A673 (cell line): ENCODE measurements around the gene MRPS18A. TPM values are rescaled to one million over a fixed set of nuclear protein-coding genes. Genes with fewer than 3 reads are reported as not detected.

ENCODE experiments used
- BruUV-seq: library from RNA; stranded (reverse); fragments of 400-500 nt; replicated peaks from 2 replicates; lab custom pipeline; 2021; lab: Mats Ljungman, UMichigan
- CTCF ChIA-PET: fragments of 300-600 bp; sonication (Branson Sonifier 250); formaldehyde crosslinking; loops from one replicate; lab custom pipeline; 2022; ENCODE audit warnings: antibody characterized with exemption; lab: Charles Lee
- POLR2A ChIA-PET: fragments of 300-600 bp; sonication (Branson Sonifier 250); formaldehyde crosslinking; loops from one replicate; lab custom pipeline; 2022; ENCODE audit warnings: antibody characterized with exemption; ENCODE audit not compliant: low non-redundant PET; lab: Charles Lee
- DNase-seq: peaks from one replicate; pipeline ENCODE4 v3.0.0-alpha.2; 2015; ENCODE audit warnings: low spot score
- H3K27ac ChIP-seq: fragments of 200-600 bp; sonication (generic); 2 replicates; pipeline ENCODE4 v1.5.1; 2016; ENCODE audit warnings: mixed run types, low read depth, mild to moderate bottlenecking, mixed read lengths, antibody characterized with exemption, low read length; ENCODE audit not compliant: poor library complexity, severe bottlenecking
- H3K27me3 ChIP-seq: fragments of 200-600 bp; sonication (generic); replicated peaks from 2 replicates; pipeline ENCODE4 v1.6.1; 2017; ENCODE audit warnings: mixed run types, low read depth, mild to moderate bottlenecking, mixed read lengths, antibody characterized with exemption, low read length; ENCODE audit not compliant: insufficient read depth, poor library complexity
- H3K36me3 ChIP-seq: fragments of 200-600 bp; sonication (generic); 2 replicates; pipeline ENCODE4 v1.6.1; 2016; ENCODE audit warnings: mixed run types, mild to moderate bottlenecking, mixed read lengths, antibody characterized with exemption, low read length; ENCODE audit not compliant: insufficient read depth, poor library complexity, severe bottlenecking
- H3K4me1 ChIP-seq: fragments of 200-600 bp; sonication (generic); 2 replicates; pipeline ENCODE4 v1.6.1; 2017; ENCODE audit warnings: mixed run types, mild to moderate bottlenecking, mixed read lengths, antibody characterized with exemption, low read length; ENCODE audit not compliant: insufficient read depth, poor library complexity, severe bottlenecking
- H3K4me3 ChIP-seq: fragments of 200-600 bp; sonication (generic); 2 replicates; pipeline ENCODE4 v1.5.1; 2016; ENCODE audit warnings: low read depth, mixed run types, mild to moderate bottlenecking, mixed read lengths, low read length; ENCODE audit not compliant: poor library complexity, severe bottlenecking
- H3K9me3 ChIP-seq: fragments of 200-600 bp; sonication (generic); 2 replicates; pipeline ENCODE4 v1.6.1; 2016; ENCODE audit warnings: mixed run types, low read depth, mild to moderate bottlenecking, mixed read lengths, antibody characterized with exemption, low read length; ENCODE audit not compliant: poor library complexity, severe bottlenecking
- CTCF ChIP-seq: fragments of 300-800, 200-600 bp; sonication (generic); conservative IDR thresholded peaks from 2 replicates; pipeline ENCODE4 v1.5.1; 2017; ENCODE audit warnings: low read depth, mild to moderate bottlenecking, antibody characterized with exemption, low read length, moderate library complexity, mixed read lengths
- EZH2 ChIP-seq: fragments of 200-600 bp; sonication (generic); IDR thresholded peaks from 2 replicates; pipeline ENCODE4 v1.6.1; 2017; ENCODE audit warnings: borderline replicate concordance, low read depth, mild to moderate bottlenecking, mixed read lengths, antibody characterized with exemption, low read length; ENCODE audit not compliant: poor library complexity, severe bottlenecking
- intact Hi-C: fragments of 100-400 bp; cut with micrococcal nuclease; formaldehyde crosslinking; loops from one replicate; pipeline ENCODE4 v1.10.0; 2022; ENCODE audit not compliant: unreplicated experiment
- total RNA-seq: library from RNA; stranded (reverse); gene quantifications from 2 replicates; pipeline ENCODE4 v1.2.3, GENCODE V29; 2021

Gene MRPS18A
- total RNA-seq, 1 experiment from 2014 or later: 64.6 TPM

DNA sequence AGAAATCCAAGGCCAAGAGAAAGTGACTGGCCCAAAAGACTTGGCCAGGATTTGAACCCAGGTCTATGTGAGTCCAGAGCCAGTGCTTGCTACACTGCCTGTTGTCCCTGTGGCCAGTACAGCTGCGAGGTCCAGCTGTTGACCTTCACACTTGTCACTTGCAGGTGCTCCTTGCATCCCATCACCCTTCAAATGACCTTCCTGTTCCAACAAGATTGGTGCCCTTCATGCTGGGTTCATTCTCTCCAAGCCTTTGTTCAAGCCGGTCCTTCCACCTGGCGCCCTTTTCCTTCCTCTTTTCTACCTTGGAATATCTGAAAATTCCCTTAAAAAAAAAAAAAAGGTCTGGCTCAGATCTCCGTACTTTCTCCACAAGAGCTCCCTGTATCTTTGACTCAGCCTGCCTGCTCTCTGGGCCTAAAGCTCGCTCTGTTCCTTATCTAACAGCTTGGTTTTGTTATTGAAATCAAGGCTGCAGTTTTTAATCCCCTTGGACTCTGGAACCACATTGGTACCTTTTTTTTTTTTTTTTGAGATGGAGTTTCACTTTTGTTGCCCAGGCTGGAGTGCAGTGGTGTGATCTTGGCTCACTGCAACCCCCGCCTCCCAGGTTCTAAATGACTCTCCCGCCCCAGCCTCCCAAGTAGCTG, 22.2 kb upstream of the MRPS18A start:
- ChIA-PET POLR2A (interaction anchor here (0.6 kb wide), 1 partner anchor 194 kb away, joined by 3 read pairs; no protein-coding TSS in a partner anchor), CTCF (interaction anchor here (0.5 kb wide), 1 partner anchor 602 kb away, joined by 3 read pairs; no protein-coding TSS in a partner anchor)
- no TSS peak for BruUV-seq
- Histone ChIP-seq H3K4me1 (peaks cover 31% of the 10 kb centered on the region), H3K27ac (no peak overlapping the region), H3K4me3 (no peak overlapping the region), H3K9me3 (no peaks in the 10 kb centered on the region), H3K36me3 (no peaks in the 10 kb centered on the region), H3K27me3 (no peaks in the 10 kb centered on the region)
- no peak for TF ChIP-seq EZH2
- TF ChIP-seq CTCF: no peak
- intact Hi-C loops: no loop called here
- DNase-seq: no peak

- ChIA-PET CTCF (interaction anchor here (0.5 kb wide), 1 partner anchor 601 kb away, joined by 3 read pairs; no protein-coding TSS in a partner anchor), POLR2A (no interaction called here)
- H3K27ac ChIP-seq: no peak overlapping the region
- peaks cover 24% of the 10 kb centered on the region for H3K4me1 ChIP-seq
- intact Hi-C loops: no loop called here
- no peaks in the 10 kb centered on the region for H3K9me3 ChIP-seq
- no peak for DNase-seq
- H3K4me3 ChIP-seq: no peak overlapping the region
- no peaks in the 10 kb centered on the region for H3K36me3 ChIP-seq
- no peaks in the 10 kb centered on the region for H3K27me3 ChIP-seq
- no TSS peak for BruUV-seq
- TF ChIP-seq EZH2 (no peak), CTCF (no peak)
Measured at GRCh38 chr6:43708860-43709653, 21.5 kb upstream of the MRPS18A start.

GRCh38 chr6:43707767-43708166, 20.2 kb upstream of the MRPS18A start:
- ChIA-PET CTCF (no interaction called here), POLR2A (no interaction called here)
- intact Hi-C loops: no loop called here
- no TSS peak for BruUV-seq
- no peaks in the 10 kb centered on the region for H3K27me3 ChIP-seq
- H3K9me3 ChIP-seq: no peaks in the 10 kb centered on the region
- H3K4me1 ChIP-seq: peaks cover 29% of the 10 kb centered on the region
- H3K36me3 ChIP-seq: no peaks in the 10 kb centered on the region
- TF ChIP-seq EZH2: no peak
- TF ChIP-seq CTCF: no peak
- no peak for DNase-seq
- no peak overlapping the region for H3K4me3 ChIP-seq
- H3K27ac ChIP-seq: no peak overlapping the region
